ENCODE data around the gene CTNNA1.

CTNNA1 gene

DNA sequence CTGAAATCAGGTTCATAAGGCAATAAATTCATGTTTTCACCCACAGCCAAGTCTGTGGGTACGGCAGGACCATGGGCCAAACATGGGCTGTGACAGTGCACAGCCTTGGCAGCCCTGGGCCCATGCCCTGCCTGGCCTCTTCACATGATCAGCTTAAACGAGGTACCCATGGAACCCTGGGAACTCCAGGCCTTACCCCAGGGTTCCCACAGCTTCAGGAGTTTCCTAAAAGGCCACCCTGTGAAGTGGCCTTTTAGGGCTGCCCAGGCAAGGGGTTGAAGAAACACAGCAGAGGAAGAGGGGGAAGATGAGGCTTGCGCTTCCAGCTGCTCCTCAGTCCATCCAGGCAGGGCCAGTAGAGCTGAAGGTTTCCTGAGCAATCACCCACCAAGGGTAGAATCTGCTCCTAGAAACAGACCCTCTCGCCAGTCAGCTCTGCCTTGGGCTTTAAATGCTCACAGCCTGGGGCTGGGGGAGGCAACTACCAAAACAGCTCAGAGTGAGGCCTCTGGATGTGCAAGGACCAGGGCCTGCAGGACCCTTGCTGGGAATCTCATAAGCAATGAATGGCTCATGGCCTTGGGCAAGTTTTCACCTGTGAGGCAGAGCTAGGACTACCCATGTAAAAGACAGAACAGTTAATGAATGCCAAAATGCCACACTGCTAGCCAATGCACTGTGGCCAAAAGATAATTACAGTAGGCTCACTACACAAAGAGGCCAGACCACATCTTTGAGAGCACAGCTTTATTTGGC, 201.2 kb downstream of the CTNNA1 start:
- no peak for DNase-seq

DNA sequence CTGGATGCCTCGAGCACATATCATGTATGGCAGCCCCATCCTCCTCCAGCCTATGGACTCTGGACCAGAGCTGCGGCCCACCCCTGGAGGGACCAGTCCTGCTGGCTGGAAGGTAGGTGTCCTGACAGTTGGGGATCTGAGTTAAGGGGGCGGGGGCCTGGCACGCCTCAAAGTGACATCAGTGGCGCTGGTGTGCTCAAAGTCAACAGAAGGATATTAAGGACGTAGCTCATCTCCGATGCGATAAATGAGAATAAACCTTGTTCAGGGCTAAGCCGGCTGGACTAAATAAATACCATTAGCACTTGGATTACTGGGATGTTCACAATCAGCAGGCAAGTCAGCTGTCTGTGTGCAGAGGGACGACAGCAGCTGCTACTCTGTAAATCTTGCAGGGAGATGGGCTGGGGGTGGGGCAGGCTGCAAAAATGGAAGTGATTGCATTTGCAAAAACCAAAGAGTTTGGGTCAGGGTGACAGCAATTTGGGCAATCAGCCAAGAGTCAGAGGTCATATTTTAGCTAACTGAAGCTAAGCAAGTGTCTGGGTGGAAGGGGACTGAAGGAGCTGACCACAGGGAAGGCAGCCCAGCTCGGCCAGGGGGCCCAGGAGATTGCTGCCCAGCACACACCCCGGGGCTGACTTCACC, 201.9 kb downstream of the CTNNA1 start:
- DNase-seq: no peak

DNA sequence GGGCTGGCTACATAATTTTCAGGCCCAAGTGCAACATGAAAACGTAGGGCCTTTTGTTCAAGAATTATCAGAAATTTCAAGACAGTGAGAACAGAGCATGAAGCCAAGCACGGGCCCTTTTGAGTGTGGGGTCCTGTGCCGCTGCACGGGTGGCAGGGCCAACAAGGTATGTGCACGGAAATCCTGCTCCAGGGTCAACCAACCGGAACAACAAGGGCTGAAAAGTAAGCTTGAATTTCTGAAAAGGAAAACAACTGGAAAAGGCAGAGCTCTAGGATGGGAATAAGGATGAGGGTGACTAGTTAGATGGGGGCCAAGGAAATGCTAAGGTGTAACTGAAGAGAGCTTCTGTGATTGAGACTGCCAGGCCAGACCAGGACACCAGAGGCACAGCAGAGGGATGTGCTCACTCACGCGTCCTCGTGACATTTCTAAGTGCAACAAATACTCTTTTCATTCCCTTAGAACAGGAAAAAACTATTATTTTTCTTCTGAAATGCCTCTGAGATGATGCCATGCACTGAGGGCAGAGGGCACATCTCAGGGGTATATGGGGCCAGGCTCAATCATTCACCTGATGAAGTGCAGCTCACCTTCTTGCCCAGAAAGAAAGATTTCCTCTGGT, 202.6 kb downstream of the CTNNA1 start:
- DNase-seq: no peak

DNA sequence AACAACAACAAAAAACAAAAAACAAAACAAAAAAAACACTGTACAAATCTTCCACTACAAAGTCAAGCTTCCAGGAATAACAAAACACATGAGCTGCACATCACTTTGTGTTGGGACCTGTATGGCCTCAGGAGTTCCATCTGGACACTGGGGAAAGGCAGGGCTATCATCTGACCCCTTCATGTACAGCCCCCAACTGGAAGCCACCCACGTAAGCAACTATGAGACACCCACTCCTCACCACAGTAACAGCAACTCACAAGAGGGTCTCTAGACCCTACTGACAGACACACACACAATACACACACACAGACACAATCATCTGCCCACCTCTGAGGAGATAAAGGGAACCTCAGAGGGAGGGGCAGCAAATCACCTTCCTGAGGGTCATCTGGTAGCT, 203.6 kb downstream of the CTNNA1 start:
- no peak for DNase-seq

DNA sequence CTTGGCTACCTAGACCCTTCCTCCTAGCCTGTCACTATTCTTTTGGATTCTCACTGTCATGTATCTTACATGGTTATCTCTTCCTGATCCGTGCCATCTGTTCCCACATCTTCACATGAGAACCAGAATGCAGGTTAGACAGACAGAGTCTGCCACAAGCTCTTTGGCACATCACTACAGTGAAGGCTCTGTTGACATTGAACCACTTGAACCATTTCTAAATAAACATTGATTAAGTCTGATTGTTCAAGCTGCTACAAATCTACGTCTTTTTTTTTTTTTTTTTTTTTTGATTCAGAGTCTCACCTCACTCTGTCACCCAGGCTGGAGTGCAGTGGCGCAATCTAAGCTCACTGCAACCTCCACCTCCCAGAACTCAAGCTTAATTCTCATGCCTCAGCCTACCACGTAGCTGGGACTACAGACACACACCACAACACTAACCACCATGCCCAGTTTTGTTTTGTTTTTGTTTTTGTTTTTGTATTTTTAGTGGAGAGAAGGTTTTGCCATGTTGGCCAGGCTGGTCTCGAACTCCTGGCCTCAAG, 207.0 kb downstream of the CTNNA1 start:
- no peak for DNase-seq

DNA sequence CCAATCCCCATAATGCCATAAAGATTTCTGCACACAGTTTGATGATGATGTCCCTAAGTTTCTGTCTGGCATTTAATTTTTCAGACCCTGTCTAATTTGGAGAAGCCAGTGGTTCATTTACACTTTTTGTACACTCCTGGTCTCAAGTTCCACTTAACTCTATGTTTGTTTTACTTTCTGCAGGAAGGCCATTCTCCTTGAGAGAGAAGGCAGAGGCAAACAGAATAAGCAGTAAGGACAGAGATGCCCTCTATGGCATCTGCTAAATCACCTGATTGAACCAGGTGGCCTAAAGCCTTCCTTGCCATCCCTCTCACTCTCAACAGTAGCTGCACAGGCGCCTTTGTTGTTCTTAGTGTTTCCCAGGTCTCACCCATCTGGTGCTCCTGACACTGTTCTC, 208.0 kb downstream of the CTNNA1 start:
- no peak for DNase-seq

DNA sequence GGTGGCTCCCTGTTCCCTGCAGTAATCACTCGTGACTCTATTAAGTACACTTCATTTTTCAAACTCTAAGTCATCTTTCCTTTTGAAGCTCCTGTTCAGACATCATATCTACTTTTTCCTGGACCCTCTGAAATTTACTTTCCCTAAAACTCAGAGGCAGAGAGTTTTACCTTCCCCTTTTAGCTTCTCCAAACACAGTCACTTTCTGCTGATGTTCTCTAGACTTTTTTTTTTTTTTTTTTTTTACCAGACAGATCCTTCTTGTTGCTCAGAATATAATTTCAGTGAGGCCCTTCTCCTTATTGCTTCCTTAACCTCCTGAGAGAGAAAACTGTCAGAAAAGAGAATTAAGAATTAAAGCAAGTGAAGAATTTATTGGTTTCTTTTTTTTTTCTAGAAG, 208.5 kb downstream of the CTNNA1 start:
- DNase-seq: no peak

DNA sequence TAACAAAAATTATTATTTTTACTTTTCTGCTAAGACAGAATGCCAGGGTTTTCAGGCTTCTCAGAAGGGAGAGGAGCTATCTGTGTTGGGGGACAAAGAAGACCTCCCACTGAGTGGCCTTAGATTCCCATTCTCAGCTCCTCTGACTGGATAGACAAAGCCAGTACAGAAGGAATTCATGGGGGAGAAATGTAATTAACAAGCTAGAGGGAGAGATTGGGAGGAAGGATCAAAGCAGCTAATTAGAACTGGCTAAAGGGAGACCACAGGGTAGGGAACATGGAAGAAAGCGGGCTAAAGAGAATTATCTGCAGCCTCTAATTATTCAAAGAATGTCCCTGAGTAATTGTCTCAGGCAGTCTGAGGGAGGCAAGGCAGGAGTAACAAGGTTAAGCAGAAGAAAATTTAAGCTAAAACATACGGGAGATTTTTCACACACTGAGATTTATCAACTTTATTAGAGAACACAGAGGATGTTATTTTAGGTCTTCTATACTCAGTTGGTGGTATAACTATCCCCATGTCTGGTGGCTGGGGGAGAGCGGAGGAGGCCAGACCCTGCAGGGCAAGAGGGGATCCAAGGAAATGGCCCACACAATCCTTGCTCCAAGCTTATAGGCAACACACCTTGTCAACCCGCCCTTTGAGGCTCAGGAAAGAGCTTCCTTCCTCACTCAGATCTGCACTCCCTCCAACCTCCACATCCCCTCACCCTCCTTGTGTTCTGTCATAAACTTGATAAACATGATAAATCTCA, 209.6 kb downstream of the CTNNA1 start:
- DNase-seq: no peak

DNA sequence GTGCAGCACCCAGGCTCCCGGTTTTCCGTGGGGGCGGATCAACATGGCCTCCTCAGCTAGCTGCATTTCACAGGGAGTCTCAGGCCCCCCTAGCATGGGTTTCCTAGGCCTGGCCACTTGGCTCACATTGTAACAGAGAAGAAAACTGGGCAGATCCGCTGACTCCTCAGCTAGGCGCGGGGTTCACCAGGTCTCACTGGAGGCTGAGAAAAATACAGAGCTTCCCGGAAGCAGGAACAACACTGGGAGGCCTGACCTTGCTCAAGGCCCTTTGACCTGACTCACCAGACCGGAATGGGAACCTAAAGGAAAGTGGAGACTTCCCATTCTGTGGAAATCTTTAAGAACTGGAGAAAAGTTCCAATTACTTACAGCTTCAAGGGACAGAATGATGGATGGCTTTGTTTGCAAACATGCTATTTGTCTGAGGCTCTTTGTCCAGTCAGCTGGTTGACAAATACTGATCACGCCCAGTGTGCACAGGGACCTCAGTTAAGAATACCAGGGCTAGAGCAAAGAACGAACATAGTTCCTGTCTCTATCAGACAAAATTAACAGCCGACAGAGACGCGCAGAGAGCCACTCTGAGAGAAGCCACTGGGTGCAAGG, 210.6 kb downstream of the CTNNA1 start:
- DNase-seq: no peak

DNA sequence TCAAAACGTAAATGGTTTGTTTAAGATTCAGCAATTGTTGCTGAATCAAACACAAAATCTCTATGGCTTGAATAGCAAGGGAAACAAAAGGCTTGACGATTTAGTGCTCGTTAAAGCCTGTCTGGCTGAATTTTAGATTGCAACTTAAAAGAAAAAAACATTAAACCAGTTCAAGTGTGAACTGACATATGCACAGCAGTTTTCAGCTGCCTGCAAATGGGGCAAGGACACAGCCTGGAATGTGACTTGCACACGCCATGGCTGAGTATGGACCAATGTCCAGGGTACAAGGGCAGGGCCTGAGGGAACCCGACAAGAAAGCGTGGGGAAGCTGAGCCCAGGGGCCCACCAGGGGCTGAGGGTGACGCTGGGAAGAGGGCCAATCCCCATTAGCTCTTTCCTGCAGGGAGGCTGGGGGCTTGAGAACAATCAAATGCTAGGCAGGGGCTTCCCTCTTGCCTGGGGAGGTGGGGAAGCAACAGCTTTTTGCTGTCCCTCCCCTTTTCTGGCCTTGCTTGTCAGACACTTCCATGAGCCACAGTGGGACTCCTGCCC, 211.5 kb downstream of the CTNNA1 start:
- DNase-seq: no peak

DNA sequence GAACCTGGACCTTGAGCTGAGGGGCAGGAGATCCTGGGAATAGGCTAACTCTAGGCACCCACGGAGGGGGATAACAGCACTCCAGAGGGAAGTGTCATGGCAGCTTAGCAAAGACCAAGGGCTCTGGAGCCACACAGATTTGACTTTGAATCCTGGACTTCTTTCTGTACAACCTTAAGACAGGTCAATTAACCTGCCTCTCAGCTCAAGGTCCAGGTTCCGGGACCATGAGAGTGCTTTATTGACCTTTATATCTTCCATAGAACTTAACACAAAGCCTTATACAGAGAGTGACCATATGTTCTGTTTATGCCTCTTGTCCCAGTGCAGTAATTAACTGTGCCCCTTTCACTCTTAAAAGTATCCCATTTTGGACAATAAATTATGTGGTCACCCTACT, 212.4 kb downstream of the CTNNA1 start:
- no peak for DNase-seq

DNA sequence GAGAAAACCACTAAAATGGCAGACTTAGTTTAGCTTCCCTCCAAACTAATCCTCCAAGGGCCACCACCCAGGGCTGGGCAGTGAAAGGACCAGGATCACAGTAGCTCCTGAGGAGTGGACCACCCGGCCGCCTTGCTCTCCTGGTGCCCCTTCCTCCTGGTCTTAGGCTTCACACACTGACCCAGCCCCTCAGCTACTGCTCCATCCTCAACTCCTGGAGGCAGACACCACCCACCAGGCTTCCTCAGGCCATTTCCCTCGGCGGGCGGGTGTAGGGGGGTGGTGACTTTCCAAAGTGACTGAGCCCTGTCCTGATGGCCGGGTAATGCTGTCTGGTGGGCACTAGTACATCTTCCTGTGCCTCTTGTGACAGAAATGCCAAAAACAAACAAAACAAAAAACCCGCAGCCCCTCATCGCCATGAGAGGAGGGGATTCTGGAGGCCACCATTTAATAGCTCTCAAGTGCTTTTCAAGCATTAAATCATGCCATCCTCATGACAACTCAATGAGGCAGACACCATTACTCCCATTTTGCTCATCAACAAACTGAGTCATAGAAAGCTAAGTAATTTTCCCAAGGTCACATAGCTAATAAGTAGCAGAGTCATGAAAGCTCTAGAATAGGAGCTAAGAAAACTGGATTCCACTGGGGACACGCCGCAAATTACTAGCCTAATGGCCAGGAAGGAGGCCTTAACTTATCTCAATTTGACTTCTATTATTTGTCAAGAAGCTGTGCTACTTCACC, 213.2 kb downstream of the CTNNA1 start:
- no peak for DNase-seq

DNA sequence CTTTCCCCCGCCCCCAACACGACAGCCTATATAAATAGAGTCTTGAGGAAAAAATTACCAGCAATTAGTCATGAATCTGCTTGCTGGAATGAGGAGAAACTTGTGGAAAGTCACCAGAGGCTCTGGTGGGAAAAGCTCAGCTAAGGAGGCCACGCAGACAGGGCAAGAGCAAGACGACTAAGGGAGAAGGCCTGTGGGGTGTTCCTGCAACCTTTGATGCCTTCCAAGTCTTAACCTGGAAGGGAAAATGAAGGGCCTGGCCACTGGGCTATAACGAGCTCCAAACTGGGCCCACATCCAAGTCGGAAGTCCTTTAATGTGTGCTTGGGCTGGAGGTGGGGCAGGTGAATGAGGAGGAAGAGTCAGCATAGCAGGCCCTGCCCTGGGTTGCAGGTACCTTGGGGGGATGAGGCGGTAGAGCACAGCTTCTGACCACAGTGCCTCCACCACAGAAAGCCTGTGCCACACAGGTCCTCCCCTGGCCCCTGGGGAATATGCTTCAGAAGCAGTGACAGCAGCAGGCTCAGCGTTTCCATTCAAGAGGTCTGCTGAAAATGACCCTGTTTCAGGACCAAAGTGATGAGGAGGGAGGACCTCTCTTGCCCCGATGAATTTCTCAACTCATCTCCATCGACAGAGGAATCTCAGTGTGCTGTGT, 214.7 kb downstream of the CTNNA1 start:
- DNase-seq: no peak

DNA sequence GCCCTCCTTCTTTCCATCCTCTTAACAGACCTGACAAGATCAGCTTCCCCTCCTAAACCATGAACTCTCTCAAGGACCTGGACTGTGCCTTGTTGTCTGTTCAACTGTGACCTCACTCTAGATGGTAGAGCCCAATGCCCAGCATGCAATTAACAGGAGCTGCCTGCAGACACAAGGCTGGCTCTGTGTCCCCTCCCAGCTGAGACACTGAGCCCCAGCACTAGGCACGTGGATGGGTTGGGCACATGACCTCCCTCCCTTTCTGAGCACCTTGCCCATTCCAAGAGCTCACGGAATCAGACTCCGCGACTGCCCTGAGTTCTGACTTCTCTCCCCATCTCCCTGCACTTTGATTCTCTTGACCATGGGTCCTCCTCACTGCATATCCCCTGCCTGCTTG, 215.4 kb downstream of the CTNNA1 start:
- no peak for DNase-seq

DNA sequence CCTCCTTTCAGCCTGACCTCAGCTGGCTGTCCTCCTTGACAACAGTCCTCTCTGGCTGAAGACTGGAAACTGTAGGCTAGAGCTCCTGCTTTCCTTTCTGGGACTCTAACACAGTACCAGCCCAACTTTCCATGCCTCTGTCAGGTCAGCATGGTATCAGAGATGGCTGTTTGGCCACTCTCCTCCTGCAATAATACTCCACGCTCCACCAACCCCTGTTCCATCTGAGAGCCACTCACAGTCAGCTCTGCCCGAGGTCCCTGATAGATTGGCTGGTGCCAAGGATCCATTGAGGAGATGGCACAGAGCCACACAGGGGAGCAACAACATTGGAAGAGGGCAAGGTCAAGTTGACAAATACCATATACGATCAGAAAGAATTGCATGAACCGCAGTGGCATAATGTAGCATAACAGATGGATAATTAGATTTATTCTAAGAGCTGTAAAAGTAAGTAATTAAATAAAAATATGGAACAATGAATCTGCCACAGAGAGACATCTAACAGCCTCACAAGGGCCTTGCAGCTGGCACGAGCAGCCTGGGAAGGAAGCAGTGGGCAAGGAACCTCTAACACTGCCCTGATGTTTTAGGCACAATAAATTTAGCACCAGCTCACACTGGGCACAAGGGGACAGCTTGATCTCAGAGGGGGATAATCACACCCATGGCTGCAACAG, 216.2 kb downstream of the CTNNA1 start:
- no peak for DNase-seq

DNA sequence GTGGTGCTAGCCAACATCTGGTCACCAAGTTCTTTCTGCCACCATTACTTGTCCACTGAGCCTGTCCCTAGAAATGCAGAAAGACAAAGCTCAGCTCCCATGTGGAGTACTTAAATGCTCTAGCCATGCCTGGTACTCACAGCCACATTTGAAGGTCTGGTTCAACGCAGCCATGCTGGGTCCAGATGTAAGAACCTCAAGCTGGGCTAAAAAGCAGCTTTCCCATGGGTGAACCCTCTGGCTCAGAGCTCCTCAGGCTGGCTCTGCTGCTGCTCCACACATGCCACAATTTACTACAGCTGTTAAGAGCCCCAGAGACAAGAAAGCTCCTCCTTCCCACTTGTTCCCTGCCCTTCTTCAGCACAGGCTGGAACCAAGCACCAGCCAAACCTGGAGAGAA, 219.0 kb downstream of the CTNNA1 start:
- DNase-seq: no peak

DNA sequence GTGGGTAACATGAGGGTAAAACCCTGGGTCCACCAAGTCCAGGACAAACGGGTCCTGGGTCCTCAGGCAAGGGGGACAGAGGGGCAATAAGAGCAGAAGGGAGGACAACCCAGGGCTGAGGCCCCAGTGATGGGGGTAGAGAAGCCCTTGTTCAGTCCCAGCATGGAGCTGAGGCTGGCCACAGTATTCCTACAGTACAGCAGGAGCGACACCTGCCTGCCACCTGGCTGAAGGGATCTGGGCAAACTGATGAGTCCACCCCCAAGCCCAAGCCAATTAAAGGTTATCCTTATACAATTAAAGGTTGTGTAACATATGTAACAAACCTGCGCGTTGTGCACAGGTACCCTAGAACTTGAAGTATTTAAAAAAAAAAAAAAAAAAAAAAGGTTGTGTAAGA, 219.6 kb downstream of the CTNNA1 start:
- DNase-seq: no peak

DNA sequence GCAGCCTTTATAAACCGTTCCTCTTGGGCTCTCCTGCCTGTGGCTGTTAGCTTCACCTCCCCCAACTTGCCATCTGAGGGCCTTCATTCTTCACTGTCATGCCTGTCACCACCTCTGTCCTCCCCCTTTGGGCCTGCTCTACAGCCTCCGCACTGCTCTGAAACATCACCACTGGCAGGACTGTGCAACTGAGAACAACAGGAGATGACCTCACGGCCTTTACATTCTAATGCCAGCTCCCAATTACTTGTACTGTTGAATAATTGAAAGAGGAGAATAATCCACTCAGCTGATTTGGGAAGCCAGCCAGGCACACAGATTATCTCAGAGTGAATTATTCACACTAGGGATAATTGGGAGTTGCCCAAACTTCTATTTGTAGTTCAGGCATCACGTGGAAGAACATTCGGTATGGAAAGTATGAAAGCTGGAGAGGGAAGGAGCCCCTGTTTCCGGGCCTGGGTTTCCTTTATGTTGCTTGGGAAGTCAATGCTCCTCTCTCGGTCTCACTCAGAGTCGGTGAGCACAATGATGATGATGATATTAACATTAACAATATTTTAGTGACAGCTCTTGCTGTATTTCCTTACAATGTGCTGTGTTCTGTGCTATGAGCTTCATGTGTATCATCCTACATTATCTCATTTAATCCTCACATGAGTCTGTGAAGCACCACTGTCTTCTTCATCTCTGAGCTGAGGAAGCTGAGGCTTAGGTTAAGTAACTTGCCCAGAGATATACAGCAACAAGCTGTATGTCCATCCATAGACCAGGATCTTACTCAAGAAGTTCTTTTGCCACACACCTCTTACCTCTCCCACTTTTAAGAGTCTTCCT, 221.2 kb downstream of the CTNNA1 start:
- DNase-seq: no peak

DNA sequence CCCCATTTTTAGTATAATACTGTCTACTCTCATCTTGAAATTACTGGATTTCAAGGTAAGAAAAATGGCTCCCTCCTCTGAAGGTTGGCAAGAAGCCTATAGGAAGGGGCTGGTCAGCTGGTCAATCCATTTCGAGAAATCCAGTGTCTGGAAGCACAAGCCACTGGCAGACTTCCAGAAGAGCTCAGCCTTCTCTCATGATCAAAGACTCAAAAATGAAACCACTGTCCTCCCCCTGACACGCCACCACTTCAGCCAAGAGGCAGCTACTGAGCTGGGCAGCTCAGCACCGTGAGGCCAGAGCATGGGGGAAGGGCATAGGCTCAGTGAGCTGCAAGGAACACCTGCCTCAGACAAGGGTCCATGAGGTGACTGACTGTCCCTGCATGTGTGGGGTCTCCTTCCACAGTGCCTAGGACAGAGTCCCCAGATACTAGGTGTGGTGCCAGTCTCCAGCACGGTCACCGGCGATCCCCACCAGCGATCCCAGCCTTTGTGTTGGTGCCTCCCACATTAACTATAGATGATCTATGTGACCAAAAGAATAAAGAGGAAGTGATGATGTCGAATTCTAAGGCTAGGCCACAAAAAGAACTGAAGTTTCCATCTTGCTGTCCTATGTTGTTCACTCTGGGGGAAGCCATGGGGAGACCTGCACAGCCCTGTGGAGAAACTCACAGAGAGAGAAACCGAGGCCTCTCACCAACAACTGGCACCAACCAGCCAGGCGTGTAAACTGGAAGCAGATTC, 222.0 kb downstream of the CTNNA1 start:
- peak; percentile 53 for DNase-seq
